NCI-H2227 (cell line): ENCODE measurements around the gene IGFN1.
A peak's percentile ranks its signal among the peaks of the same experiment; 100 is the strongest.

Experiments used
- DNase-seq: peaks from one replicate; lab custom pipeline; 2025; ENCODE audit not compliant: unreplicated experiment; lab: John Stamatoyannopoulos, UW

The IGFN1 gene

GRCh38 chr1:201184307-201185122 lies 6.1 kb upstream of the IGFN1 start:
- peak; percentile 22 for DNase-seq

- DNase-seq, result no peak
Observed at GRCh38 chr1:201185123-201185453, 5.5 kb upstream of the IGFN1 start.

- no peak for DNase-seq
Observed at GRCh38 chr1:201185527-201186128, 5.0 kb upstream of the IGFN1 start.

GRCh38 chr1:201186192-201186591 lies 4.4 kb upstream of the IGFN1 start:
- DNase-seq, result no peak

GRCh38 chr1:201189085-201189484 lies 1.5 kb upstream of the IGFN1 start:
- DNase-seq, result no peak

- DNase-seq, result no peak
Observed at GRCh38 chr1:201190005-201190404, 619 bp upstream of the IGFN1 start.

GRCh38 chr1:201191653-201192260 lies 1.1 kb downstream of the IGFN1 start:
- DNase-seq, result no peak

- no peak for DNase-seq
Observed at GRCh38 chr1:201192261-201192788, 1.7 kb downstream of the IGFN1 start.

GRCh38 chr1:201194046-201194445 lies 3.4 kb downstream of the IGFN1 start:
- DNase-seq, result no peak

GRCh38 chr1:201198598-201198997 lies 8.0 kb downstream of the IGFN1 start:
- DNase-seq, result no peak

GRCh38 chr1:201205036-201205435 lies 14.4 kb downstream of the IGFN1 start:
- no peak for DNase-seq

GRCh38 chr1:201206176-201206575 lies 15.6 kb downstream of the IGFN1 start:
- no peak for DNase-seq

GRCh38 chr1:201207046-201207445 lies 16.4 kb downstream of the IGFN1 start:
- no peak for DNase-seq

GRCh38 chr1:201208236-201208635 lies 17.6 kb downstream of the IGFN1 start:
- no peak for DNase-seq

GRCh38 chr1:201212056-201212455 lies 21.4 kb downstream of the IGFN1 start:
- DNase-seq, result no peak

GRCh38 chr1:201212461-201213055 lies 21.9 kb downstream of the IGFN1 start:
- no peak for DNase-seq

GRCh38 chr1:201213106-201213770 lies 22.6 kb downstream of the IGFN1 start:
- DNase-seq, result no peak

- no peak for DNase-seq
Observed at GRCh38 chr1:201213926-201214325, 23.3 kb downstream of the IGFN1 start.

- no peak for DNase-seq
Observed at GRCh38 chr1:201214461-201214860, 23.8 kb downstream of the IGFN1 start.

- DNase-seq, result no peak
Observed at GRCh38 chr1:201214886-201215285, 24.3 kb downstream of the IGFN1 start.
